Ishikawa (cell line): ENCODE results near the gene GFI1B.

ENCODE experiments used
- CEBPB ChIP-seq: IDR thresholded peaks from 2 replicates; pipeline ENCODE4 v1.6.1; 2012
- CREB1 ChIP-seq: IDR thresholded peaks from 2 replicates; pipeline ENCODE4 v1.6.1; 2012; ENCODE audit warnings: low read depth
- EGR1 ChIP-seq: IDR thresholded peaks from 2 replicates; pipeline ENCODE4 v1.6.1; 2012
- EP300 ChIP-seq: IDR thresholded peaks from 2 replicates; pipeline ENCODE4 v1.6.1; 2012; ENCODE audit warnings: borderline replicate concordance
- FOXM1 ChIP-seq: IDR thresholded peaks from 2 replicates; pipeline ENCODE4 v1.6.1; 2012; ENCODE audit warnings: low read depth, borderline replicate concordance
- NFIC ChIP-seq: IDR thresholded peaks from 2 replicates; pipeline ENCODE4 v1.6.1; 2012
- RAD21 ChIP-seq: IDR thresholded peaks from 2 replicates; pipeline ENCODE4 v1.6.1; 2012; ENCODE audit warnings: low read depth
- TAF1 ChIP-seq: IDR thresholded peaks from 2 replicates; pipeline ENCODE4 v1.6.1; 2012; ENCODE audit warnings: low read depth, mild to moderate bottlenecking
- TCF12 ChIP-seq: IDR thresholded peaks from 2 replicates; pipeline ENCODE4 v1.6.1; 2012; ENCODE audit warnings: low read depth
- TEAD4 ChIP-seq: IDR thresholded peaks from 2 replicates; pipeline ENCODE4 v1.6.1; 2012
- YY1 ChIP-seq: IDR thresholded peaks from 2 replicates; pipeline ENCODE4 v1.6.1; 2012; ENCODE audit warnings: low read depth
- ZBTB7A ChIP-seq: IDR thresholded peaks from 2 replicates; pipeline ENCODE4 v1.6.1; 2012; ENCODE audit warnings: low read depth
- TF ChIP-seq, protein P1 (sequence below): IDR thresholded peaks from 2 replicates; pipeline ENCODE4 v1.6.1; 2012; ENCODE audit warnings: low read depth, mild to moderate bottlenecking
- TF ChIP-seq, protein P2 (sequence below): IDR thresholded peaks from 2 replicates; pipeline ENCODE4 v1.6.1; 2012
- TF ChIP-seq, protein P3 (sequence below): IDR thresholded peaks from 2 replicates; pipeline ENCODE4 v1.6.1; 2012

The GFI1B gene

DNA sequence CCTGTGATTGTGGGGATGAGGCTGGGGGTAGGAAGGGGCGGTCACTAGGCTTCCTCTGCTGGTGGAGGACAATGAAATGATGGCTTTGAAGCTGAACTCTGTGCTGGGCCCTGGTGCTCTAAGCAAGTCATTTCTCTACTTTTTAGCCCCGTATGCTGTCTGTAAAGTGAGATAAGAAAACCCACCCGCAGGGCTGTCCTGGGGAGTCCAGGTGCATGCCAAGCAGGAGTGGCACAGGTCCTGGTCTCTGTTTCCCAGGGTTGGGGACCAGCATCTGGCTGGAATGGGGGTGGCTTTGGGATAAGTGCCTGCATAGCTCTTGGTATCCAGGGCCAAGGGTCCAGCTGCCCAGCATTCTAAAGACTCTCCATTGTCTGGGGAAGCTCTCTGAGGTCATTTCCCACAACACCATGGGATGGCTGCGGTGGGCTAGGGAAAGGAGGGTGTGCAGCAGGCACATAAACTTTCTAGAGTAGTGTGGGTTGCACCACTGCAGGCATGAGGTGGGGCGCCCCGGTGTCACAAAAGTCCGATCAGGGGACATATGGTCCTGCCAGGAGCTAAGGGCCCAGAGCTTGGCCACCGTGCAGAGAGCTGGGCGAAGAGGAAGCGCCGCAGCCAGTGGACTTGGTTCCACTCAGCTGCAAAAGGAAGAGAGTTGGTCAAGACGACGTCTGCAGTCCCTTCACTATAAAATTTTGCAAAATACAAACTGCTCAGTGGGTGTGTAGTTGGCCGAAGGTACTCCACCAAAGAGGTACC is 26.7 kb downstream of the GFI1B start:
- TF ChIP-seq CREB1 (no peak), CEBPB (no peak), EP300 (no peak), EGR1 (no peak), YY1 (no peak), NFIC (no peak), ZBTB7A (no peak), RAD21 (no peak), TCF12 (no peak), TAF1 (no peak), TEAD4 (no peak), FOXM1 (no peak)
- TF ChIP-seq, protein P1, sequence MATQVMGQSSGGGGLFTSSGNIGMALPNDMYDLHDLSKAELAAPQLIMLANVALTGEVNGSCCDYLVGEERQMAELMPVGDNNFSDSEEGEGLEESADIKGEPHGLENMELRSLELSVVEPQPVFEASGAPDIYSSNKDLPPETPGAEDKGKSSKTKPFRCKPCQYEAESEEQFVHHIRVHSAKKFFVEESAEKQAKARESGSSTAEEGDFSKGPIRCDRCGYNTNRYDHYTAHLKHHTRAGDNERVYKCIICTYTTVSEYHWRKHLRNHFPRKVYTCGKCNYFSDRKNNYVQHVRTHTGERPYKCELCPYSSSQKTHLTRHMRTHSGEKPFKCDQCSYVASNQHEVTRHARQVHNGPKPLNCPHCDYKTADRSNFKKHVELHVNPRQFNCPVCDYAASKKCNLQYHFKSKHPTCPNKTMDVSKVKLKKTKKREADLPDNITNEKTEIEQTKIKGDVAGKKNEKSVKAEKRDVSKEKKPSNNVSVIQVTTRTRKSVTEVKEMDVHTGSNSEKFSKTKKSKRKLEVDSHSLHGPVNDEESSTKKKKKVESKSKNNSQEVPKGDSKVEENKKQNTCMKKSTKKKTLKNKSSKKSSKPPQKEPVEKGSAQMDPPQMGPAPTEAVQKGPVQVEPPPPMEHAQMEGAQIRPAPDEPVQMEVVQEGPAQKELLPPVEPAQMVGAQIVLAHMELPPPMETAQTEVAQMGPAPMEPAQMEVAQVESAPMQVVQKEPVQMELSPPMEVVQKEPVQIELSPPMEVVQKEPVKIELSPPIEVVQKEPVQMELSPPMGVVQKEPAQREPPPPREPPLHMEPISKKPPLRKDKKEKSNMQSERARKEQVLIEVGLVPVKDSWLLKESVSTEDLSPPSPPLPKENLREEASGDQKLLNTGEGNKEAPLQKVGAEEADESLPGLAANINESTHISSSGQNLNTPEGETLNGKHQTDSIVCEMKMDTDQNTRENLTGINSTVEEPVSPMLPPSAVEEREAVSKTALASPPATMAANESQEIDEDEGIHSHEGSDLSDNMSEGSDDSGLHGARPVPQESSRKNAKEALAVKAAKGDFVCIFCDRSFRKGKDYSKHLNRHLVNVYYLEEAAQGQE: no peak
- TF ChIP-seq, protein P2, sequence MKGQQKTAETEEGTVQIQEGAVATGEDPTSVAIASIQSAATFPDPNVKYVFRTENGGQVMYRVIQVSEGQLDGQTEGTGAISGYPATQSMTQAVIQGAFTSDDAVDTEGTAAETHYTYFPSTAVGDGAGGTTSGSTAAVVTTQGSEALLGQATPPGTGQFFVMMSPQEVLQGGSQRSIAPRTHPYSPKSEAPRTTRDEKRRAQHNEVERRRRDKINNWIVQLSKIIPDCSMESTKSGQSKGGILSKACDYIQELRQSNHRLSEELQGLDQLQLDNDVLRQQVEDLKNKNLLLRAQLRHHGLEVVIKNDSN: no peak
- TF ChIP-seq, protein P3, sequence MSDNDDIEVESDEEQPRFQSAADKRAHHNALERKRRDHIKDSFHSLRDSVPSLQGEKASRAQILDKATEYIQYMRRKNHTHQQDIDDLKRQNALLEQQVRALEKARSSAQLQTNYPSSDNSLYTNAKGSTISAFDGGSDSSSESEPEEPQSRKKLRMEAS: no peak

DNA sequence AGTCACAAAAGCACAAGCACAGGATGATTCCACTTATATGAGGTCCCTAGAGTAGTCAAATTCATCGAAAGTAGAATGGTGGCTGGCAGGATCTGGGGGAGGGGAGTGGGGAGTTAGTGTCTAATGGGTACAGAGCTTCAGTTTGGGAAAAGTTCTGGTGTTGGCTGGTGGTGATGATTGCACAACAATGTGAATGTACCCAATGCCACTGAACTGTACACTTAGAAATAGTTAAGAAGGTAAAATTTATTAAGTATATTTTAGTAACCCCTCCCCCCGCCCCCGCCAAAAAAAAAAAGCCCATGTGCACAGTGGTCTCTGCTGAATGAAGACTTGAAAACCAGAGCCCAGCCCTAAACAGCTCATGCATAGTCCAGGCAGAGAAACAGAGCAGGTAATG is 27.5 kb downstream of the GFI1B start:
- no peak for TF ChIP-seq TAF1
- TF ChIP-seq, protein P2: no peak
- no peak for TF ChIP-seq YY1
- TF ChIP-seq TEAD4: no peak
- TF ChIP-seq CEBPB: no peak
- TF ChIP-seq, protein P1: no peak
- TF ChIP-seq EGR1: no peak
- no peak for TF ChIP-seq CREB1
- TF ChIP-seq EP300: no peak
- no peak for TF ChIP-seq TCF12
- TF ChIP-seq FOXM1: no peak
- TF ChIP-seq RAD21: no peak
- no peak for TF ChIP-seq ZBTB7A
- TF ChIP-seq, protein P3: no peak
- no peak for TF ChIP-seq NFIC

DNA sequence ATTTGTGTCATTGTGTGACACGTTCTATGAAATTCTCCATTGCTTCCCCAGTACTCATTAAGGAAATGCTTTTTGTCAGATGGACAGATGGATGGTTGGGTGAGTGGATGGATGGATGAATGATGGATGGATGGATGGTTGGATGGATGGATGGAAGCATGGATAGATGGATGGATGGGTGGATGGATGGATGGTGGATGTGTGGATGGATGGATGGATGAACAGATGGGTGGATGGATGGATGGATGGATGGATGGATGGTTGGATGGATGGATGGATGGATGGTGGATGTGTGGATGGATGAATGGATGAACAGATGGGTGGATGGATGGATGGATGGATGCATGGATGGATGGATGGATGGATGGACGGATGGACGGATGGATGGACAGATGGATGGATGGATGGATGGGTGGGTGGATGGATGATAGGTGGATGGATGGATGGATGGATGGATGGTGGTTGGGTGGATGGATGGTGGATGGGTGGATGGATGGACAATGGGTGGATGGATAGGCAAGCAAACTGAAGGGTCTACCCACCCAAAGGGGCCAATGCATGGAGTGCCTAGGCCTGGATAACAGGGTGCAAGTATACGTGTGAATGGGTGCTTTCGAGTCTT is 28.3 kb downstream of the GFI1B start:
- TF ChIP-seq EGR1: no peak
- no peak for TF ChIP-seq EP300
- TF ChIP-seq TAF1: no peak
- TF ChIP-seq NFIC: no peak

- TF ChIP-seq TCF12 (no peak), FOXM1 (no peak), TEAD4 (no peak), RAD21 (no peak), NFIC (no peak), YY1 (no peak), EP300 (no peak), EGR1 (no peak), CREB1 (no peak), CEBPB (no peak), ZBTB7A (no peak), TAF1 (no peak)
- TF ChIP-seq, protein P3: no peak
- TF ChIP-seq, protein P1: no peak
- TF ChIP-seq, protein P2: no peak
Observed at GRCh38 chr9:133008406-133008805, 29.9 kb downstream of the GFI1B start.
